DOHH2 (cell line): ENCODE measurements around the gene RIPOR2.

Experiments used
- H3F3A ChIP-seq: fragments of 200-600 bp; sonication (generic), shearing (Covaris generic); 2 replicates; pipeline ENCODE4 v1.6.0; 2016; ENCODE audit warnings: antibody characterized with exemption, mild to moderate bottlenecking; ENCODE audit not compliant: control insufficient read depth, insufficient read depth
- H3K27ac ChIP-seq: fragments of 200-600 bp; sonication (generic); 2 replicates; pipeline ENCODE4 v1.5.1; 2014; ENCODE audit warnings: low read depth, mild to moderate bottlenecking, low read length, moderate library complexity
- H3K27me3 ChIP-seq: fragments of 200-600 bp; sonication (generic); 2 replicates; pipeline ENCODE4 v1.6.1; 2014; ENCODE audit warnings: mild to moderate bottlenecking, low read length, mixed read lengths; ENCODE audit not compliant: control insufficient read depth
- H3K36me3 ChIP-seq: fragments of 200-600 bp; sonication (generic); 2 replicates; pipeline ENCODE4 v1.6.1; 2014; ENCODE audit warnings: mild to moderate bottlenecking, low read length, moderate library complexity, mixed read lengths; ENCODE audit not compliant: control insufficient read depth
- H3K4me1 ChIP-seq: fragments of 200-600 bp; sonication (generic); 2 replicates; pipeline ENCODE4 v1.6.1; 2014; ENCODE audit warnings: mild to moderate bottlenecking, low read length, mixed read lengths; ENCODE audit not compliant: control insufficient read depth
- H3K4me2 ChIP-seq: fragments of 200-600 bp; sonication (generic); 2 replicates; pipeline ENCODE4 v1.6.0; 2014; ENCODE audit warnings: mild to moderate bottlenecking, low read length, moderate library complexity
- H3K4me3 ChIP-seq: fragments of 200-600 bp; sonication (generic); 2 replicates; pipeline ENCODE4 v1.5.1; 2014; ENCODE audit warnings: mild to moderate bottlenecking, low read length, mixed read lengths
- H3K79me2 ChIP-seq: fragments of 200-600 bp; sonication (generic); 2 replicates; pipeline ENCODE4 v1.6.1; 2014; ENCODE audit warnings: mild to moderate bottlenecking, low read length, mixed read lengths; ENCODE audit not compliant: control insufficient read depth
- H3K9me2 ChIP-seq: fragments of 200-600 bp; sonication (generic); replicated peaks from 2 replicates; pipeline ENCODE4 v1.6.1; 2014; ENCODE audit warnings: mild to moderate bottlenecking, low read length, mixed read lengths; ENCODE audit not compliant: control insufficient read depth
- H3K9me3 ChIP-seq: fragments of 200-600 bp; sonication (generic); 2 replicates; pipeline ENCODE4 v1.6.1; 2014; ENCODE audit warnings: antibody characterized with exemption, low read length, mixed read lengths; ENCODE audit not compliant: control insufficient read depth, insufficient read depth
- H4K20me1 ChIP-seq: fragments of 200-600 bp; sonication (generic); 2 replicates; pipeline ENCODE4 v1.6.0; 2014; ENCODE audit warnings: low read depth, mild to moderate bottlenecking, antibody characterized with exemption, low read length, moderate library complexity; ENCODE audit not compliant: control insufficient read depth, insufficient read depth
- CTCF ChIP-seq: fragments of 200-600 bp; sonication (generic); IDR thresholded peaks from one replicate; pipeline ENCODE4 v1.5.1; 2014; ENCODE audit warnings: antibody characterized with exemption, mild to moderate bottlenecking, low read depth, low read length; ENCODE audit not compliant: poor library complexity, severe bottlenecking
- EZH2phosphoT487 ChIP-seq: fragments of 200-600 bp; sonication (generic); IDR thresholded peaks from 2 replicates; pipeline ENCODE4 v1.6.1; 2017; ENCODE audit warnings: borderline replicate concordance, mild to moderate bottlenecking, antibody characterized with exemption, low read length, moderate library complexity, mixed read lengths

Gene RIPOR2

GRCh38 chr6:24926192-24926591, 9.6 kb downstream of the RIPOR2 start:
- peaks cover 100% of the 10 kb centered on the region for H3K79me2 ChIP-seq

GRCh38 chr6:24925661-24926060, 10.1 kb downstream of the RIPOR2 start:
- Histone ChIP-seq H3K4me1 (peaks cover 98% of the 10 kb centered on the region), H3F3A (peaks cover 20% of the 10 kb centered on the region), H3K9me2 (no peaks in the 10 kb centered on the region), H3K27ac (no peak overlapping the region), H3K4me2 (peak overlapping the region; percentile 54), H3K36me3 (peaks cover 58% of the 10 kb centered on the region), H4K20me1 (no peaks in the 10 kb centered on the region), H3K9me3 (no peaks in the 10 kb centered on the region), H3K27me3 (no peaks in the 10 kb centered on the region), H3K4me3 (no peak overlapping the region), H3K79me2 (peaks cover 100% of the 10 kb centered on the region)
- TF ChIP-seq CTCF: no peak
- no peak for TF ChIP-seq EZH2phosphoT487

More at GRCh38 chr6:24926192-24926591, 9.6 kb downstream of the RIPOR2 start:
- no peaks in the 10 kb centered on the region for H3K9me2 ChIP-seq
- H3K4me1 ChIP-seq: peaks cover 98% of the 10 kb centered on the region
- peak overlapping the region; percentile 54 for H3K4me2 ChIP-seq
- TF ChIP-seq EZH2phosphoT487 (no peak), CTCF (no peak)
- no peaks in the 10 kb centered on the region for H4K20me1 ChIP-seq
- H3K36me3 ChIP-seq: peaks cover 61% of the 10 kb centered on the region
- no peak overlapping the region for H3K27ac ChIP-seq
- H3K9me3 ChIP-seq: no peaks in the 10 kb centered on the region
- peaks cover 15% of the 10 kb centered on the region for H3F3A ChIP-seq
- no peaks in the 10 kb centered on the region for H3K27me3 ChIP-seq
- H3K4me3 ChIP-seq: peak overlapping the region; percentile 28; the same call in 1 of the 2 replicates

- peaks cover 29% of the 10 kb centered on the region for H3F3A ChIP-seq
- H3K9me3 ChIP-seq: no peaks in the 10 kb centered on the region
- H3K4me3 ChIP-seq: peak overlapping the region; percentile 31
- no peaks in the 10 kb centered on the region for H4K20me1 ChIP-seq
- peak overlapping the region; percentile 54 for H3K4me2 ChIP-seq
- peaks cover 98% of the 10 kb centered on the region for H3K4me1 ChIP-seq
- no peaks in the 10 kb centered on the region for H3K9me2 ChIP-seq
- TF ChIP-seq CTCF: no peak
- no peak for TF ChIP-seq EZH2phosphoT487
- peaks cover 100% of the 10 kb centered on the region for H3K79me2 ChIP-seq
- H3K27me3 ChIP-seq: no peaks in the 10 kb centered on the region
- H3K36me3 ChIP-seq: peaks cover 55% of the 10 kb centered on the region
- 0 out of 2 replicates have a peak overlapping the region, but pooled peaks have one; percentile 11 for H3K27ac ChIP-seq
Measured at GRCh38 chr6:24924580-24925356, 11.0 kb downstream of the RIPOR2 start.
